ENCODE measurements around the gene STX7. TPM values are rescaled to one million over a fixed set of nuclear protein-coding genes. Genes with fewer than 3 reads are reported as not detected.

STX7 gene
- total RNA-seq, 1 experiment from 2014 or later = 27.8 TPM

GRCh38 chr6:132414322-132414721, 98.6 kb downstream of the STX7 start:
- no peaks in the 10 kb centered on the region for H3K27me3 ChIP-seq (ENCODE audit: insufficient read depth, low read length)
- no peak overlapping the region for H3K4me2 ChIP-seq (ENCODE audit: low read length)
- RAD21 ChIA-PET (ENCODE audit: low non-redundant PET in 1 of 2, low total read pairs in 2 of 2, uncharacterized antibody in 2 of 2, unreplicated experiment in 2 of 2) = no interaction called here
- BruUV-seq (replicated peaks) = no TSS peak
- no peak overlapping the region for H3K4me3 ChIP-seq (replicated peaks in 1 of 2; ENCODE audit: low read depth in 1 of 2, low read length in 2 of 2)
- H3K9me2 ChIP-seq (ENCODE audit: insufficient read depth) = no peaks in the 10 kb centered on the region
- H3K9ac ChIP-seq (ENCODE audit: low read length) = no peak overlapping the region
- ATAC-seq = no peak
- no peak for TF ChIP-seq POLR2AphosphoS5 (IDR thresholded peaks at IDR 0.05; ENCODE audit: low read depth, low read length)
- intact Hi-C loops (cut with micrococcal nuclease) = no loop called here
- peaks cover 4 to 6% of the 10 kb centered on the region in 2 experiments; a peak in 1 of 4 replicates for H3K9me3 ChIP-seq (ENCODE audit: control insufficient read depth in 1 of 2, insufficient read depth in 1 of 2, low read depth in 1 of 2, low read length in 2 of 2)
- no peak for DNase-seq (ENCODE audit: low read depth, low spot score)
- no peak overlapping the region for H2AFZ ChIP-seq (ENCODE audit: low read depth, low read length, poor library complexity, severe bottlenecking)
- H3K36me3 ChIP-seq (ENCODE audit: control insufficient read depth in 1 of 2, insufficient read depth in 2 of 2, low read length in 2 of 2) = no peaks in the 10 kb centered on the region
- no peaks in the 10 kb centered on the region for H3K79me2 ChIP-seq (ENCODE audit: insufficient read depth, low read length)
- no peak overlapping the region for H3K27ac ChIP-seq (ENCODE audit: low read depth, low read length)
- no peaks in the 10 kb centered on the region for H3K4me1 ChIP-seq (ENCODE audit: control insufficient read depth in 1 of 2, insufficient read depth in 2 of 2, low read length in 2 of 2)
- CTCF ChIA-PET = no interaction called here
- H4K20me1 ChIP-seq (ENCODE audit: insufficient read depth) = no peaks in the 10 kb centered on the region
- POLR2A ChIA-PET = no interaction called here

- H3K36me3 ChIP-seq (ENCODE audit: control insufficient read depth in 1 of 2, insufficient read depth in 2 of 2, low read length in 2 of 2) = no peaks in the 10 kb centered on the region
- no peaks in the 10 kb centered on the region for H3K27me3 ChIP-seq (ENCODE audit: insufficient read depth, low read length)
- H3K9me2 ChIP-seq (ENCODE audit: insufficient read depth) = no peaks in the 10 kb centered on the region
- ChIA-PET CTCF (no interaction called here), RAD21 (ENCODE audit: low non-redundant PET in 1 of 2, low total read pairs in 2 of 2, uncharacterized antibody in 2 of 2, unreplicated experiment in 2 of 2) (no interaction called here), POLR2A (no interaction called here)
- no peak overlapping the region for H3K4me2 ChIP-seq (ENCODE audit: low read length)
- BruUV-seq (replicated peaks) = no TSS peak
- H4K20me1 ChIP-seq (ENCODE audit: insufficient read depth) = no peaks in the 10 kb centered on the region
- intact Hi-C loops (cut with micrococcal nuclease) = no loop called here
- no peak overlapping the region for H3K27ac ChIP-seq (ENCODE audit: low read depth, low read length)
- H3K9ac ChIP-seq (ENCODE audit: low read length) = no peak overlapping the region
- H2AFZ ChIP-seq (ENCODE audit: low read depth, low read length, poor library complexity, severe bottlenecking) = no peak overlapping the region
- TF ChIP-seq POLR2AphosphoS5 (IDR thresholded peaks at IDR 0.05; ENCODE audit: low read depth, low read length) = no peak
- TF ChIP-seq CBX3 (IDR thresholded peaks at IDR 0.05; ENCODE audit: low read depth) = no peak
- no peak for TF ChIP-seq ZNF274 (IDR thresholded peaks at IDR 0.05; ENCODE audit: low read depth, low read length)
- no peak for TF ChIP-seq EZH2 (IDR thresholded peaks at IDR 0.05)
- TF ChIP-seq FOSL1 (IDR thresholded peaks at IDR 0.05; ENCODE audit: low read depth) = no peak
- no peak for TF ChIP-seq REST (IDR thresholded peaks at IDR 0.05; ENCODE audit: low read depth)
- TF ChIP-seq JUND (IDR thresholded peaks at IDR 0.05) = no peak
- TF ChIP-seq YY1 (IDR thresholded peaks at IDR 0.05; ENCODE audit: extremely low read depth, insufficient replicate concordance, low read depth, low read length) = no peak
- no peak for TF ChIP-seq CTCF (IDR thresholded peaks at IDR 0.05 in 2 of 3, conservative IDR thresholded peaks at IDR 0.05 in 1 of 3; ENCODE audit: borderline replicate concordance in 1 of 3, insufficient read depth in 1 of 3, low read depth in 2 of 3, low read length in 2 of 3)
- no peak for TF ChIP-seq EGR1 (IDR thresholded peaks at IDR 0.05; ENCODE audit: low read depth)
- TF ChIP-seq ELF1 (IDR thresholded peaks at IDR 0.05; ENCODE audit: borderline replicate concordance, low read depth) = no peak
- TF ChIP-seq MAX (IDR thresholded peaks at IDR 0.05) = no peak
- TF ChIP-seq POLR2A (IDR thresholded peaks at IDR 0.05; ENCODE audit: borderline replicate concordance, extremely low read depth, insufficient read depth, insufficient read length) = no peak
- no peak for TF ChIP-seq ZBTB33 (IDR thresholded peaks at IDR 0.05; ENCODE audit: extremely low read depth, insufficient replicate concordance, low read length)
- H3K9me3 ChIP-seq (ENCODE audit: control insufficient read depth in 1 of 2, insufficient read depth in 1 of 2, low read depth in 1 of 2, low read length in 2 of 2) = peaks cover 4 to 6% of the 10 kb centered on the region in 2 experiments; a peak in 1 of 4 replicates
- H3K4me1 ChIP-seq (ENCODE audit: control insufficient read depth in 1 of 2, insufficient read depth in 2 of 2, low read length in 2 of 2) = no peaks in the 10 kb centered on the region
- no peak overlapping the region for H3K4me3 ChIP-seq (replicated peaks in 1 of 2; ENCODE audit: low read depth in 1 of 2, low read length in 2 of 2)
- no peak for DNase-seq (ENCODE audit: low read depth, low spot score)
- ATAC-seq = no peak
- no peaks in the 10 kb centered on the region for H3K79me2 ChIP-seq (ENCODE audit: insufficient read depth, low read length)
Measured at GRCh38 chr6:132413499-132413802, 99.5 kb downstream of the STX7 start.
